Fibroblast of mammary gland (primary cell): ENCODE results near the gene NUDT4.
"Not testable (repeated sequence)": the region's sequence is repeated elsewhere in the genome, so short reads cannot be mapped to it uniquely, and the experiment has no call there.

ENCODE experiments used
- DNase-seq: peaks from one replicate; pipeline ENCODE4 v3.0.0-alpha.2; 2010; ENCODE audit warnings: low read depth
- H3K4me3 ChIP-seq: 2 replicates; pipeline ENCODE4 v1.5.1; 2011; ENCODE audit warnings: low read depth, mild to moderate bottlenecking, low read length, moderate library complexity; ENCODE audit not compliant: control insufficient read depth
- CTCF ChIP-seq: conservative IDR thresholded peaks from 2 replicates; pipeline ENCODE4 v1.5.1; 2011; ENCODE audit warnings: low read depth, low read length, inconsistent platforms; ENCODE audit not compliant: control insufficient read depth, insufficient read depth

The NUDT4 gene

GRCh38 chr12:93381161-93381975 is 3.6 kb downstream of the NUDT4 start:
- DNase-seq, result no peak
- peak overlapping the region; percentile 79 for H3K4me3 ChIP-seq
- TF ChIP-seq CTCF, result no peak

DNA sequence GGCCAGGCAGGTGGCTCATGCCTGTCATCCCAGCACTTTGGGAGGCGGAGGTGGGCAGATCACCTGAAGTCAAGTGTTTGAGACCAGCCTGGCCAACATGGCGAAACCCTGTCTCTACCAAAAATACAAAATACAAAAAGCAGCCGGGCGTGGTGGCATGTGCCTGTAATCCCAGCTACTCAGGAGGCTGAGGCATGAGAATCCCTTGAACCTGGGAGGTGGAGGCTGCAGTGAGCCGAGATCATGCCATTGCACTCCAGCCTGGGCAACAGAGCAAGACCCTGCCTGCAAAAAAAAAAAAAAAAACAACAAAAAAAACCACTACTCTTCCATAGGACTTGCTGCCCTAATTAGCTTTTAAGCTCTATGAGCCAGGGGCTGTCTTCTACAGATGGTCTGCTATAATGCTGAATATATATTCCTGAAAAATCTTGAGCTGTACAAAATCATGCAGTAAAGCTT is 4.3 kb downstream of the NUDT4 start:
- DNase-seq, H3K4me3 ChIP-seq: not testable (repeated sequence)

DNA sequence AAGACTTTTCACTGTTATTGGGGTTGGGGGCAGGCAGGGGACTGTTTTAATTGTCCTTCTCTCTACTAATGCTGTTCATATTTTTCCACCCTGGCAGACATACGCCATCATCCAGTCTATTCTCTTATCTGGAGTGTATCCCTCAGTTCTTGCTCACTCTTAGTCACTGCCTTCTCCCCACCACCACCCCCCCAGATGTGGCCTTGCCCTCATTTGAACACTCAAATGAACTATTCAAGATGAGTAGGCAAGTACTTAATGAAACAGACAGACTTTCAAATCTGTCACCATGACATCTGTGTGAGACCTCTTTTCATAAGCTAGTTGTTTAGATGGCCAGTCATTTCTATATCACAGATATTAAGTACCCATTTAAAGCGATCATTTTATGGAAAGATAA is 10.1 kb downstream of the NUDT4 start:
- DNase-seq, result peak; percentile 77
- no peak for TF ChIP-seq CTCF
- no peak overlapping the region for H3K4me3 ChIP-seq

GRCh38 chr12:93390031-93390430 is 12.3 kb downstream of the NUDT4 start:
- TF ChIP-seq CTCF, result no peak
- DNase-seq, result no peak
- no peak overlapping the region for H3K4me3 ChIP-seq

GRCh38 chr12:93390549-93391297 is 13.0 kb downstream of the NUDT4 start:
- DNase-seq, result no peak

GRCh38 chr12:93393425-93393824 is 15.7 kb downstream of the NUDT4 start:
- TF ChIP-seq CTCF, result no peak
- H3K4me3 ChIP-seq, result no peak overlapping the region
- no peak for DNase-seq

More at GRCh38 chr12:93390549-93391297, 13.0 kb downstream of the NUDT4 start:
- TF ChIP-seq CTCF, result no peak
- H3K4me3 ChIP-seq, result no peak overlapping the region

- H3K4me3 ChIP-seq, result no peak overlapping the region
- TF ChIP-seq CTCF, result no peak
- DNase-seq, result no peak
Observed at GRCh38 chr12:93397412-93397811, 19.7 kb downstream of the NUDT4 start.

GRCh38 chr12:93399183-93399863 is 21.6 kb downstream of the NUDT4 start:
- H3K4me3 ChIP-seq, DNase-seq: not testable (repeated sequence)
